Fibroblast of skin of back (primary cell): ENCODE results near the gene WDFY4. TPM values are rescaled to one million over a fixed set of nuclear protein-coding genes. Genes with fewer than 3 reads are reported as not detected.
"Not testable (repeated sequence)": the region's sequence is repeated elsewhere in the genome, so short reads cannot be mapped to it uniquely, and the experiment has no call there.

ENCODE experiments used
- DNase-seq: peaks from one replicate; pipeline ENCODE4 v3.0.0-alpha.2; 2013
- polyA plus RNA-seq, 2 experiments: library from polyadenylated mRNA; unstranded; fragments of 120-200 nt; gene quantifications; one replicate each; pipeline ENCODE4 v1.2.1, GENCODE V29; 2013; ENCODE audit not compliant: insufficient read length in 2 of 2

The WDFY4 gene
- polyA plus RNA-seq (2013, experiment 1 of 2; ENCODE audit: insufficient read length), result not detected
- not detected for polyA plus RNA-seq (2013, experiment 2 of 2; ENCODE audit: insufficient read length)

- DNase-seq, result no peak
Observed at GRCh38 chr10:48684792-48685623, at the start of gene WDFY4. Gene WDFY4 (plus strand): TSS chr10:48684873. CDS start chr10:48709733, 24,860 bp downstream.

- no peak for DNase-seq
Observed at GRCh38 chr10:48634984-48635557, 49.6 kb upstream of the WDFY4 start.

GRCh38 chr10:48636231-48636630 is 48.4 kb upstream of the WDFY4 start:
- DNase-seq, result no peak

GRCh38 chr10:48636901-48637300 is 47.8 kb upstream of the WDFY4 start:
- DNase-seq, result no peak

GRCh38 chr10:48638158-48638557 is 46.5 kb upstream of the WDFY4 start:
- DNase-seq, result no peak

- DNase-seq, result no peak
Observed at GRCh38 chr10:48638739-48639527, 45.7 kb upstream of the WDFY4 start.

- no peak for DNase-seq
Observed at GRCh38 chr10:48639632-48640031, 45.0 kb upstream of the WDFY4 start.

GRCh38 chr10:48640326-48640725 is 44.3 kb upstream of the WDFY4 start:
- no peak for DNase-seq

GRCh38 chr10:48641099-48641690 is 43.5 kb upstream of the WDFY4 start:
- not testable (repeated sequence) for DNase-seq

- DNase-seq, result no peak
Observed at GRCh38 chr10:48645600-48645999, 39.1 kb upstream of the WDFY4 start.

- not testable (repeated sequence) for DNase-seq
Observed at GRCh38 chr10:48647073-48647472, 37.6 kb upstream of the WDFY4 start.

- DNase-seq, result no peak
Observed at GRCh38 chr10:48648172-48648942, 36.3 kb upstream of the WDFY4 start.

- DNase-seq, result no peak
Observed at GRCh38 chr10:48649349-48649944, 35.2 kb upstream of the WDFY4 start.

GRCh38 chr10:48651293-48651692 is 33.4 kb upstream of the WDFY4 start:
- DNase-seq, result no peak

GRCh38 chr10:48651839-48652238 is 32.8 kb upstream of the WDFY4 start:
- DNase-seq, result no peak

GRCh38 chr10:48652344-48652743 is 32.3 kb upstream of the WDFY4 start:
- no peak for DNase-seq

- no peak for DNase-seq
Observed at GRCh38 chr10:48653347-48653746, 31.3 kb upstream of the WDFY4 start.

- DNase-seq, result no peak
Observed at GRCh38 chr10:48653944-48654698, 30.6 kb upstream of the WDFY4 start.

GRCh38 chr10:48655411-48656240 is 29.0 kb upstream of the WDFY4 start:
- DNase-seq, result peak; percentile 43
